K562 (cell line): ENCODE results near the gene PDHX. TPM values are rescaled to one million over a fixed set of nuclear protein-coding genes. Genes with fewer than 3 reads are reported as not detected.

Source experiments
- CBFA2T2 ChIP-seq: fragments of 450-650 bp; conservative IDR thresholded peaks from 2 replicates; pipeline ENCODE4 v1.6.1; 2017; ENCODE audit warnings: mild to moderate bottlenecking
- EWSR1 ChIP-seq: fragments of 450-650 bp; IDR thresholded peaks from 2 replicates; pipeline ENCODE4 v1.6.1; 2018; ENCODE audit warnings: borderline replicate concordance, mild to moderate bottlenecking, low read depth, moderate library complexity; ENCODE audit not compliant: partially characterized antibody
- FOXK1 ChIP-seq: sonication (generic); formaldehyde crosslinking; IDR thresholded peaks from 2 replicates; pipeline ENCODE4 v1.8.0; 2022; ENCODE audit warnings: missing genetic modification reagents, mild to moderate bottlenecking, borderline replicate concordance
- HLTF ChIP-seq: fragments of 450-650 bp; IDR thresholded peaks from 2 replicates; pipeline ENCODE4 v1.6.1; 2016
- ILF3 ChIP-seq: fragments of 450-650 bp; IDR thresholded peaks from 2 replicates; pipeline ENCODE4 v1.6.1; 2018; ENCODE audit warnings: antibody characterized with exemption, mild to moderate bottlenecking, moderate library complexity, borderline replicate concordance
- PREB ChIP-seq: sonication (generic); formaldehyde crosslinking; IDR thresholded peaks from 2 replicates; pipeline ENCODE4 v1.8.1; 2023; ENCODE audit warnings: mild to moderate bottlenecking, missing genetic modification reagents
- SIN3B ChIP-seq: fragments of 450-650 bp; IDR thresholded peaks from 2 replicates; pipeline ENCODE4 v1.6.1; 2017; ENCODE audit warnings: low read depth, mild to moderate bottlenecking, moderate library complexity
- SNRNP70 ChIP-seq: fragments of 200-400 bp; formaldehyde crosslinking; optimal IDR thresholded peaks from 2 replicates; pipeline ENCODE3; 2017; ENCODE audit warnings: low read depth, low read length
- TCF3 ChIP-seq: sonication (generic); formaldehyde crosslinking; IDR thresholded peaks from 2 replicates; pipeline ENCODE4 v1.4.0; 2020; ENCODE audit warnings: mild to moderate bottlenecking, missing genetic modification reagents
- TFAP4 ChIP-seq: sonication (generic); formaldehyde crosslinking; IDR thresholded peaks from 2 replicates; pipeline ENCODE4 v1.8.0; 2022; ENCODE audit warnings: missing genetic modification reagents, mild to moderate bottlenecking, moderate library complexity, borderline replicate concordance
- TOE1 ChIP-seq, 2 experiments: fragments of 450-650 bp in 1 of 2; sonication (generic) in 1 of 2; formaldehyde crosslinking in 1 of 2; IDR thresholded peaks; 2 replicates each; pipeline versions ENCODE4 v1.7.1 to v1.8.0; 2016 to 2022; ENCODE audit warnings: borderline replicate concordance in 2 of 2, mild to moderate bottlenecking in 2 of 2, antibody characterized with exemption in 1 of 2, inconsistent platforms in 1 of 2, low read depth in 1 of 2, missing genetic modification reagents in 1 of 2, moderate library complexity in 1 of 2
- TSC22D4 ChIP-seq: fragments of 450-650 bp; IDR thresholded peaks from 2 replicates; pipeline ENCODE4 v1.6.1; 2016; ENCODE audit warnings: missing genetic modification characterization, missing biosample characterization, control low read depth
- ZBTB5 ChIP-seq: fragments of 450-650 bp; IDR thresholded peaks from 2 replicates; pipeline ENCODE4 v1.6.1; 2017; ENCODE audit warnings: antibody characterized with exemption
- ZNF232 ChIP-seq: sonication (generic); formaldehyde crosslinking; IDR thresholded peaks from 2 replicates; pipeline ENCODE4 v1.8.0; 2022; ENCODE audit warnings: mild to moderate bottlenecking, missing genetic modification reagents
- ZNF609 ChIP-seq: sonication (generic); formaldehyde crosslinking; IDR thresholded peaks from 2 replicates; pipeline ENCODE4 v1.8.1; 2023; ENCODE audit warnings: missing genetic modification reagents, mild to moderate bottlenecking, borderline replicate concordance
- ZZZ3 ChIP-seq: fragments of 450-650 bp; IDR thresholded peaks from 2 replicates; pipeline ENCODE4 v1.6.1; 2016; ENCODE audit warnings: antibody characterized with exemption, mild to moderate bottlenecking, moderate library complexity
- polyA plus RNA-seq, 8 experiments: library from polyadenylated mRNA; depleted of rRNA in 4 of 8; stranded (reverse) in 5 of 8; unstranded in 3 of 8; fragments of >200 nt; fragmentation: Nextera tagmentation in 2 of 8; fragmentation: Illumina TruSeq in 1 of 8; extraction: Ambion mirVana in 2 of 8; extraction: Trizol in 1 of 8; gene quantifications; 2 replicates each; pipeline versions ENCODE4 v1.2.1 to v1.2.3, GENCODE V29; 2011 to 2014; ENCODE audit warnings: inconsistent platforms in 1 of 8, missing spikeins in 1 of 8
- total RNA-seq, 7 experiments: library from RNA; depleted of rRNA in 6 of 7; stranded (reverse); fragments of >200 nt in 6 of 7; fragmentation: Illumina TruSeq in 2 of 7; extraction: Trizol in 2 of 7; gene quantifications; 2 replicates each; pipeline versions ENCODE4 v1.2.1 to v1.2.3, GENCODE V29; 2011 to 2021; ENCODE audit warnings: low replicate concordance in 1 of 7

Gene PDHX
- total and polyA plus RNA-seq, 9 of the 15 experiments (the other 6 are each of a cell fraction or from before 2014, with no cell fraction given) = 20.8 to 43.5 (median 31.2) TPM

GRCh38 chr11:34916015-34916842 is at the start of gene PDHX, which contains the start of gene APIP (continued):
- peak; percentile 71 for TF ChIP-seq TFAP4
- TF ChIP-seq CBFA2T2 = no peak
- TF ChIP-seq SNRNP70 = no peak
- TF ChIP-seq EWSR1 = no peak
- no peak for TF ChIP-seq HLTF
- no peak for TF ChIP-seq FOXK1 (CRISPR knock-in tag)
- no peak for TF ChIP-seq ZZZ3
- TF ChIP-seq SIN3B = peak; percentile 77
- peak; percentile 23; the same call in 1 of the 2 replicates for TF ChIP-seq ILF3
- TF ChIP-seq TOE1 (IDR thresholded peaks at IDR 0.05; ENCODE audit: borderline replicate concordance) = peak; percentile 30; the same call in 1 of the 2 replicates
- TF ChIP-seq TOE1 (CRISPR knock-in tag; IDR thresholded peaks at IDR 0.05; ENCODE audit: borderline replicate concordance, low read depth) = no peak
- no peak for TF ChIP-seq ZBTB5
- no peak; the same call in 1 of the 2 replicates for TF ChIP-seq TCF3 (CRISPR knock-in tag)
- TF ChIP-seq PREB (CRISPR knock-in tag) = no peak
- TF ChIP-seq ZNF232 (CRISPR knock-in tag) = no peak; the same call in 1 of the 2 replicates
- TF ChIP-seq ZNF609 (CRISPR knock-in tag) = no peak
- TF ChIP-seq TSC22D4 (tag) = no peak
